SK-N-SH treated with all-trans-retinoic acid at 6 μM for 48 hours (cell line): ENCODE results near the gene EEFSEC.

Source experiments
- ARNTL ChIP-seq: fragments of 450-650 bp; formaldehyde crosslinking; IDR thresholded peaks from 2 replicates; pipeline ENCODE4 v1.5.0; 2020; ENCODE audit warnings: low read depth, mild to moderate bottlenecking, moderate library complexity, borderline replicate concordance
- BACH2 ChIP-seq: fragments of 250-450 bp; sonication (Bioruptor Pico); IDR thresholded peaks from 2 replicates; pipeline ENCODE4 v1.9.0; 2021; ENCODE audit warnings: mild to moderate bottlenecking, borderline replicate concordance
- CSDC2 ChIP-seq: fragments of 250-450 bp; sonication (Bioruptor Pico); IDR thresholded peaks from 2 replicates; pipeline ENCODE4 v1.5.0; 2020; ENCODE audit warnings: mild to moderate bottlenecking, moderate library complexity
- ESRRG ChIP-seq: fragments of 250-450 bp; sonication (Bioruptor Pico); IDR thresholded peaks from 2 replicates; pipeline ENCODE4 v1.6.1; 2021; ENCODE audit warnings: mild to moderate bottlenecking
- ZFP3 ChIP-seq: fragments of 250-450 bp; sonication (Bioruptor Pico); IDR thresholded peaks from 2 replicates; pipeline ENCODE4 v1.5.0; 2020; ENCODE audit warnings: mild to moderate bottlenecking, moderate library complexity
- ZNF70 ChIP-seq: fragments of 450-650 bp; formaldehyde crosslinking; IDR thresholded peaks from 2 replicates; pipeline ENCODE4 v1.5.0; 2020; ENCODE audit warnings: mild to moderate bottlenecking, moderate library complexity
- TF ChIP-seq, protein P1 (sequence below): fragments of 250-450 bp; sonication (Bioruptor Pico); IDR thresholded peaks from 2 replicates; pipeline ENCODE4 v1.5.1; 2020; ENCODE audit warnings: low read depth, mild to moderate bottlenecking, moderate library complexity

DNA sequence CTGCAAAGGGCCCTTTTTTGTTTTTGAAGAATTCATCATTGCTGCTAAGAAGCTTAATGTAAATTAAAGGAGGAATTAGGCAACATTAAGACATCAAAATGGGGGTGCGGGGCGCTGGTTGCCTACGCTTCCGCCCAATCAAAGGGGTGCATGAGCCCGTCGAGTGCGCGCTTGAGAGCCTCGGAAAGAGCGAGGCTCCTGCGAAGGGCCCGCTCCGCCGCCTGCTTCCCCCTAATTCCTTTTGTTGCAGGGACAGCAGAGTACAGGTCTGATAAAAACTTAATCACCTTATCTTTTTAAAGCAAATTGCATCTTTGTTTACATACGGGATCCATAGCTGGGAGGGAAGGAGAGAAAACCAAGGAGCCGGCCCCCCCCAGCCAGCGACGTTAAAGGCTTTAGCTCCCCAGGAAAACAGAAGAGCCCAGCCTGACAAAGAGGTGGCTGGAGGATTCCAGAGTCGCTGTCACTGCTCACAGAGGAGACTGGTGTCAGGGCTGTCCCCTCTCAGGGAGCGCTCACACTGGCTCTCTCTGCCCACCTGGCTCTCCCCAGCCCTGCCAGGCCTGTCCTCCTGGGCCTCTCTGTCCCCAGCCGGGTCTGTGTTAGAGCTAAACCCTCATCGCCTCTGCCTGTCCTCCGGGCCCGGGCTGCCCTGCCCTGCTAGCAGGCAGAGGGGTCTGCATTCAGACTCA is 246.1 kb downstream of the EEFSEC start:
- TF ChIP-seq ARNTL (CRISPR knock-in tag) (no peak), ZFP3 (CRISPR knock-in tag) (no peak), BACH2 (CRISPR knock-in tag) (no peak), ZNF70 (no peak), CSDC2 (no peak), ESRRG (no peak)
- TF ChIP-seq, protein P1, sequence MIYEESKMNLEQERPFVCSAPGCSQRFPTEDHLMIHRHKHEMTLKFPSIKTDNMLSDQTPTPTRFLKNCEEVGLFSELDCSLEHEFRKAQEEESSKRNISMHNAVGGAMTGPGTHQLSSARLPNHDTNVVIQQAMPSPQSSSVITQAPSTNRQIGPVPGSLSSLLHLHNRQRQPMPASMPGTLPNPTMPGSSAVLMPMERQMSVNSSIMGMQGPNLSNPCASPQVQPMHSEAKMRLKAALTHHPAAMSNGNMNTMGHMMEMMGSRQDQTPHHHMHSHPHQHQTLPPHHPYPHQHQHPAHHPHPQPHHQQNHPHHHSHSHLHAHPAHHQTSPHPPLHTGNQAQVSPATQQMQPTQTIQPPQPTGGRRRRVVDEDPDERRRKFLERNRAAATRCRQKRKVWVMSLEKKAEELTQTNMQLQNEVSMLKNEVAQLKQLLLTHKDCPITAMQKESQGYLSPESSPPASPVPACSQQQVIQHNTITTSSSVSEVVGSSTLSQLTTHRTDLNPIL (CRISPR knock-in tag) = no peak
